Measurements from ENCODE around the gene ZFAND6.
"Not testable (repeated sequence)": the region's sequence is repeated elsewhere in the genome, so short reads cannot be mapped to it uniquely, and the experiment has no call there.

ZFAND6 gene

DNA sequence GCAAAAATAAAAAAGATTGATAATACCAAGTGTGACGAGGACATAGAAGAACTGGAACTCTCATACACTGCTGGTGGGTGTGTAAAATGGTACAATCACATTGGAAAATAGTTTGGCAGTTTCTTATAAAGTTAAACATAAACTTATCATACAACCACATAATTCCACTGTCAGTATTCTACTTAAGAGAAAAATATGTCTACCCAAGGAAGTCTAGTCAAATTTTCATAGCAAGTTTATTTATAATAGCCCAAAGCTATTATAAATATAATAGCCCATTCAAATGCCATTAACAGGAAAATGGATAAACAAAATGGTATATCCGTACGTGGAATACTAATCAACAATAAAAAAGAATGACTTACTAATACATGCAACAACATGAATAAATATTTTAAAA is 47.9 kb upstream of the ZFAND6 start:
- peaks cover 8% of the 10 kb centered on the region for H3K9me3 ChIP-seq (ENCODE audit: low read length)
- peak overlapping the region; percentile 4 for H3K4me3 ChIP-seq (ENCODE audit: low read depth, low read length, poor library complexity, severe bottlenecking)
- no peaks in the 10 kb centered on the region for H3K36me3 ChIP-seq (ENCODE audit: insufficient read depth, low read length)
- no peaks in the 10 kb centered on the region for H3K79me2 ChIP-seq (ENCODE audit: insufficient read depth, low read length)
- peak overlapping the region; percentile 90 for H3K27ac ChIP-seq (ENCODE audit: low read depth, low read length, poor library complexity, severe bottlenecking)
- TF ChIP-seq, protein P1, sequence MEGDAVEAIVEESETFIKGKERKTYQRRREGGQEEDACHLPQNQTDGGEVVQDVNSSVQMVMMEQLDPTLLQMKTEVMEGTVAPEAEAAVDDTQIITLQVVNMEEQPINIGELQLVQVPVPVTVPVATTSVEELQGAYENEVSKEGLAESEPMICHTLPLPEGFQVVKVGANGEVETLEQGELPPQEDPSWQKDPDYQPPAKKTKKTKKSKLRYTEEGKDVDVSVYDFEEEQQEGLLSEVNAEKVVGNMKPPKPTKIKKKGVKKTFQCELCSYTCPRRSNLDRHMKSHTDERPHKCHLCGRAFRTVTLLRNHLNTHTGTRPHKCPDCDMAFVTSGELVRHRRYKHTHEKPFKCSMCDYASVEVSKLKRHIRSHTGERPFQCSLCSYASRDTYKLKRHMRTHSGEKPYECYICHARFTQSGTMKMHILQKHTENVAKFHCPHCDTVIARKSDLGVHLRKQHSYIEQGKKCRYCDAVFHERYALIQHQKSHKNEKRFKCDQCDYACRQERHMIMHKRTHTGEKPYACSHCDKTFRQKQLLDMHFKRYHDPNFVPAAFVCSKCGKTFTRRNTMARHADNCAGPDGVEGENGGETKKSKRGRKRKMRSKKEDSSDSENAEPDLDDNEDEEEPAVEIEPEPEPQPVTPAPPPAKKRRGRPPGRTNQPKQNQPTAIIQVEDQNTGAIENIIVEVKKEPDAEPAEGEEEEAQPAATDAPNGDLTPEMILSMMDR (IDR thresholded peaks at IDR 0.05; ENCODE audit: low read length) = no peak
- TF ChIP-seq EZH2 (IDR thresholded peaks at IDR 0.05; ENCODE audit: borderline replicate concordance, low read length) = no peak
- no peak overlapping the region; the same call in 1 of the 2 replicates for H3K9ac ChIP-seq (ENCODE audit: low read length)
- H3K4me2 ChIP-seq (ENCODE audit: low read length) = peak overlapping the region; percentile 39
- peaks cover 10% of the 10 kb centered on the region; the same call in 1 of the 2 replicates for H3F3A ChIP-seq (ENCODE audit: insufficient read depth, low read length)
- H2AFZ ChIP-seq (ENCODE audit: low read length) = no peak overlapping the region
- no peaks in the 10 kb centered on the region for H3K27me3 ChIP-seq (ENCODE audit: insufficient read depth, low read length)
- H3K9me2 ChIP-seq (ENCODE audit: low read depth, low read length) = no peaks in the 10 kb centered on the region
- no peaks in the 10 kb centered on the region for H4K20me1 ChIP-seq (ENCODE audit: insufficient read depth, low read length)
- peaks cover 54% of the 10 kb centered on the region for H3K4me1 ChIP-seq (ENCODE audit: insufficient read depth, low read length, severe bottlenecking)

DNA sequence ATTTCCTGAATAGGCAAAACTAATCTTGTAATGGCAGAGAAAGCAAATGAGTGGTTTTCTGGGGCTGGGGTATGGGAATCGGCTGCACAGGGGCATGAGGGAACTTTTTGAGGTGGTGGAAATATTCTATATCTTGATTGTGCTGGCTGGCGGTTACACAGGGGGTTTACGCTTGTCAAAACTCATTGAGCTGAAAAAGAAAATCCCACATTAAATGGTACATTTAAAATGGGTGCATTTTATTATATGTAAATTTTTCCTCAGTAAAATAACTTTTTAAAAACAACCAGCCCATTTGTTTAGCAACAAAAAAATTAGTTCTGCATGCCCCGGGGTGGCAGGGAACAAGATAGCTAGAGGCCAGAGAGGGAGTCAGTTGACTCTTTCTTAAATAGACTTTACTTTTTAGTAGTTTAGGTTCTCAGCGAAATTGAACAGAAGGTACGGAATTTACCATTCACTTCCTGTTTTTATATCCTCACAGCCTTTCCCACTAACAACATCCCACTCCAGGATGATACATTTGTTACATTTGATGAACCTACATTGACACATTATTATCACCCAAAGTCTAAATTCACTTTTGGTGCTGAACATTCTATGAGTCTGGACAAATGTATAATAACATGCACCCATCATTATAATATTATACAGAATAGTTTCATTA is 47.3 kb upstream of the ZFAND6 start:
- no peak for TF ChIP-seq EZH2 (IDR thresholded peaks at IDR 0.05; ENCODE audit: borderline replicate concordance, low read length)
- TF ChIP-seq, protein P1 (IDR thresholded peaks at IDR 0.05; ENCODE audit: low read length) = no peak
- Histone ChIP-seq H3F3A (ENCODE audit: insufficient read depth, low read length) (peaks cover 10% of the 10 kb centered on the region; the same call in 1 of the 2 replicates), H3K4me3 (ENCODE audit: low read depth, low read length, poor library complexity, severe bottlenecking) (no peak overlapping the region), H3K9me2 (ENCODE audit: low read depth, low read length) (no peaks in the 10 kb centered on the region), H2AFZ (ENCODE audit: low read length) (peak overlapping the region; percentile 11; the same call in 1 of the 2 replicates), H3K4me2 (ENCODE audit: low read length) (peak overlapping the region; percentile 39), H3K79me2 (ENCODE audit: insufficient read depth, low read length) (no peaks in the 10 kb centered on the region), H3K27ac (ENCODE audit: low read depth, low read length, poor library complexity, severe bottlenecking) (peak overlapping the region; percentile 90), H3K9ac (ENCODE audit: low read length) (peak overlapping the region; percentile 11; the same call in 1 of the 2 replicates), H3K9me3 (ENCODE audit: low read length) (peaks cover 8% of the 10 kb centered on the region), H3K27me3 (ENCODE audit: insufficient read depth, low read length) (no peaks in the 10 kb centered on the region), H4K20me1 (ENCODE audit: insufficient read depth, low read length) (no peaks in the 10 kb centered on the region), H3K4me1 (ENCODE audit: insufficient read depth, low read length, severe bottlenecking) (peaks cover 54% of the 10 kb centered on the region), H3K36me3 (ENCODE audit: insufficient read depth, low read length) (no peaks in the 10 kb centered on the region)

DNA sequence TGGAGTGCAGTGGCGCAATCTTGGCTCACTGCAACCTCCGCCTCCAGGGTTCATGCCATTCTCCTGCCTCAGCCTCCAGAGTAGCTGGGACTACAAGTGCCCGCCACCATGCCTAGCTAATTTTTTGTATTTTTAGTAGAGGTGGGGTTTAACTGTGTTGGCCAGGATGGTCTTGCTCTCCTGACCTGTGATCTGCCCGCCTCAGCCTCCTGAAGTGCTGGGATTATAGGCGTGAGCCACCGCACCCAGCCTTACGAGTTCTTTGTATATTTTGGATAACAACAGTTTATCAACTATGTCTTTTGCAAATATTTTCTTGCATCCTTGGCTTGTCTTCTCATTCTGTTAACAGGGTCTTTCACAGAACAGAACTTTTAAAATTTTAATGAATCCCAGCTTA is 45.3 kb upstream of the ZFAND6 start:
- H3K27me3 ChIP-seq (ENCODE audit: insufficient read depth, low read length); H3K4me2 ChIP-seq (ENCODE audit: low read length); H3K9ac ChIP-seq (ENCODE audit: low read length); H3K79me2 ChIP-seq (ENCODE audit: insufficient read depth, low read length); H3K27ac ChIP-seq (ENCODE audit: low read depth, low read length, poor library complexity, severe bottlenecking); H3K9me3 ChIP-seq (ENCODE audit: low read length); H3K9me2 ChIP-seq (ENCODE audit: low read depth, low read length); H3K36me3 ChIP-seq (ENCODE audit: insufficient read depth, low read length); H4K20me1 ChIP-seq (ENCODE audit: insufficient read depth, low read length); H2AFZ ChIP-seq (ENCODE audit: low read length); H3F3A ChIP-seq (ENCODE audit: insufficient read depth, low read length); H3K4me3 ChIP-seq (ENCODE audit: low read depth, low read length, poor library complexity, severe bottlenecking): not testable (repeated sequence)
- peaks cover 60% of the 10 kb centered on the region for H3K4me1 ChIP-seq (ENCODE audit: insufficient read depth, low read length, severe bottlenecking)

DNA sequence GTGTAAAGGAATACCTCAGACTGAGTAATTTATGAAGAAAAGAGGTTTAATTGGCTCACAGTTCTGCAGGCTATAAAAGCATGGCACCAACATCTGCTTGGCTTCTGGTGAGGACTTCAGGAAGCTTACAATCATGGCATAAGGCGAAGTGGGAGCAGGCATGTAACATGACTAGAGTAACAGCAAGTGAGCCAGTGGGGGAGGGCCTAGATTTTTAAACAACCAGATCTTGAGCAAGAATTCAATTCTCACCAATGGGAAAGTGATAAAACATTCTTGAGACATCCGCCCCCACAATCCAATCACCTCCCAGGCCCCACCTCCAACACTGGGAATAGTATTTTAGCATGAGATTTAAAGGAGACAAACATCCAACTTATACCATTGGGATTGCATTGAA is 44.3 kb upstream of the ZFAND6 start:
- Histone ChIP-seq H3K79me2 (ENCODE audit: insufficient read depth, low read length) (no peaks in the 10 kb centered on the region), H3K9me3 (ENCODE audit: low read length) (peaks cover 8% of the 10 kb centered on the region), H3K4me1 (ENCODE audit: insufficient read depth, low read length, severe bottlenecking) (peaks cover 55% of the 10 kb centered on the region), H3K27me3 (ENCODE audit: insufficient read depth, low read length) (no peaks in the 10 kb centered on the region), H3K4me2 (ENCODE audit: low read length) (no peak overlapping the region), H3K9me2 (ENCODE audit: low read depth, low read length) (no peaks in the 10 kb centered on the region), H3K4me3 (ENCODE audit: low read depth, low read length, poor library complexity, severe bottlenecking) (no peak overlapping the region), H3F3A (ENCODE audit: insufficient read depth, low read length) (peaks cover 10% of the 10 kb centered on the region; the same call in 1 of the 2 replicates), H4K20me1 (ENCODE audit: insufficient read depth, low read length) (no peaks in the 10 kb centered on the region), H3K36me3 (ENCODE audit: insufficient read depth, low read length) (no peaks in the 10 kb centered on the region), H3K9ac (ENCODE audit: low read length) (no peak overlapping the region), H3K27ac (ENCODE audit: low read depth, low read length, poor library complexity, severe bottlenecking) (no peak overlapping the region), H2AFZ (ENCODE audit: low read length) (no peak overlapping the region)
- TF ChIP-seq, protein P1 (IDR thresholded peaks at IDR 0.05; ENCODE audit: low read length) = no peak
- no peak for TF ChIP-seq EZH2 (IDR thresholded peaks at IDR 0.05; ENCODE audit: borderline replicate concordance, low read length)

DNA sequence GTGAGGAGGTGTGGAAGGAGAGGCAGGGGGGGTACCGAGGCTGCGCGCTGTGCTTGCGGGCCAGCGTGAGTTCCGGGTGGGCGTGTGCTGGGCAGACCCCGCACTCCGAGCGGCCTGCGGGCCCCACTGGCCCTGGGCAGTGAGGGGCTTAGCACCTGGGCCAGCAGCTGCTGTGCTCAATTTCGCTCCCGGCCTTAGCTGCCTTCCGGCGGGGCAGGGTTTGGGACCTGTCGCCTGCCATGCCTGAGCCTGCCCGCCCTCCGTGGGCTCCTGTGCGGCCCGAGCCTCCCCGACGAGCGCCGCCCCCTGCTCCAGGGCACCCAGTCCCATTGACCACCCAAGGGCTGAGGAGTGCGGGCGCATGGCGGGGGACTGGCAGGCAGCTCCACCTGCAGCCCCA is 43.0 kb upstream of the ZFAND6 start:
- H3K79me2 ChIP-seq (ENCODE audit: insufficient read depth, low read length); H3K4me2 ChIP-seq (ENCODE audit: low read length); H3K27me3 ChIP-seq (ENCODE audit: insufficient read depth, low read length); H3K9me3 ChIP-seq (ENCODE audit: low read length); H3K4me3 ChIP-seq (ENCODE audit: low read depth, low read length, poor library complexity, severe bottlenecking); H3F3A ChIP-seq (ENCODE audit: insufficient read depth, low read length); H4K20me1 ChIP-seq (ENCODE audit: insufficient read depth, low read length); H3K9ac ChIP-seq (ENCODE audit: low read length); H3K36me3 ChIP-seq (ENCODE audit: insufficient read depth, low read length); H3K9me2 ChIP-seq (ENCODE audit: low read depth, low read length); H2AFZ ChIP-seq (ENCODE audit: low read length): not testable (repeated sequence)
- Histone ChIP-seq H3K4me1 (ENCODE audit: insufficient read depth, low read length, severe bottlenecking) (peaks cover 42% of the 10 kb centered on the region), H3K27ac (ENCODE audit: low read depth, low read length, poor library complexity, severe bottlenecking) (peak overlapping the region; percentile 92)

All from OCI-LY1 (cell line).